ENCODE results near the gene TMEM52.
A peak's percentile ranks its signal among the peaks of the same experiment; 100 is the strongest.

TMEM52 gene

GRCh38 chr1:1915911-1916840 lies 2.9 kb downstream of the TMEM52 start:
- TF ChIP-seq CTCF (IDR thresholded peaks at IDR 0.05): no peak
- Mint-ChIP-seq H3K27ac (no peak overlapping the region), H3K27me3 (ENCODE audit: low read depth, poor library complexity) (peaks cover 16% of the 10 kb centered on the region), H3K4me3 (no peak overlapping the region), H3K4me1 (peaks cover 39% of the 10 kb centered on the region), H3K36me3 (ENCODE audit: low read depth) (no peaks in the 10 kb centered on the region), H3K9me3 (no peaks in the 10 kb centered on the region)
- DNase-seq: no peak

GRCh38 chr1:1914971-1915692 lies 3.9 kb downstream of the TMEM52 start, which contains the start of gene CALML6:
Gene CALML6, plus strand, starts transcription at chr1:1915260. Its CDS starts 21 bp downstream, at chr1:1915281.
- no peak for DNase-seq
- Mint-ChIP-seq H3K27me3 (ENCODE audit: low read depth, poor library complexity) (peaks cover 18% of the 10 kb centered on the region), H3K4me3 (no peak within 1 kb of the TSS), H3K9me3 (no peaks in the 10 kb centered on the region), H3K4me1 (peaks cover 47% of the 10 kb centered on the region), H3K27ac (peak within 1 kb of the TSS; percentile 42), H3K36me3 (ENCODE audit: low read depth) (no peaks in the 10 kb centered on the region)
- TF ChIP-seq CTCF (IDR thresholded peaks at IDR 0.05): no peak

DNA sequence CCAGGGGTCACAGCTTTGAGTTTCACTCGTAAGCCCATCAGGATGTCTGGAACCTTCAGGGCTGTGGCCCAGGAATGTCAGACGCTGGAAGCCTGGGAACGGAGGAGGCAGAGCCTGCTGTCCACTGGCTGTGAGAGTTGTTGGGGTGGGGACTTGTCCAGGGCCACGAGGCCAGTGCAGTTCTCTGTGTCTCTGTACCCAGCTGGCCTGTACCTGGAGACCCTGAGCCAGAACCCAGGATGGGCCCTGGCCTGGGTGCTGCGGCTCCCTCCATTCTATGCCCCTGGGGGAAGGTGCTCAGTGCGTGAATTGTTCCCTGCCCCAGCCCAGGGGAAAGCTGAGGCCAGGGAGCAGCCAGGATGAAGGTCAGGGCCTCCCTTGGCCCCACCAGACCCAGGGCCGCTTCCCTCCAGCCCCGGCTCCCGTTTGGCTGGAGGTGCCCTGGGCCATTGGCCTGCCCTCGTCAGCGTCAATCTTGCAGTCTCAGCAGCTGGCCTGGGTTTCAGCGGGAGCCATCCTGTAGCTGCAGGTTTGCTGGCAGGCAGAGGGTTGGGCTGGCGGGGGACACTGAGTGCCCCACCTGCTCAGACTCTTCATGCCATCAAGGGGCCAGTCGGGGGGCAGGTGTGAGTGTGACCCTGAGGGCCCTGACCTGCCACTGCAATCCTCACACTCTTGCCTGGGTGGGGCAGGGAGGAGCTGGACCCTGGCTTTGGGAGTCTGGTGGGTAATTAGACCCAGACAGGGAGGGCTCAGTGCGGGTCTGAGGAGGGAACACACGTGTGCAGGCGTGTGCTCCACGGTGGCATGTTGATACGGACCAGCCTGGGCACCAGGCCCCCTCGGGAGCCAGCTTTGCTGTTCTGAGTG lies 4.7 kb downstream of the TMEM52 start:
- Mint-ChIP-seq H3K27ac (peak overlapping the region; percentile 66), H3K27me3 (ENCODE audit: low read depth, poor library complexity) (peaks cover 18% of the 10 kb centered on the region), H3K36me3 (ENCODE audit: low read depth) (no peaks in the 10 kb centered on the region), H3K9me3 (no peaks in the 10 kb centered on the region), H3K4me1 (peaks cover 52% of the 10 kb centered on the region), H3K4me3 (no peak overlapping the region)
- TF ChIP-seq CTCF (IDR thresholded peaks at IDR 0.05): no peak
- no peak for DNase-seq

- Mint-ChIP-seq H3K36me3 (ENCODE audit: low read depth) (no peaks in the 10 kb centered on the region), H3K4me1 (peaks cover 43% of the 10 kb centered on the region), H3K27me3 (ENCODE audit: low read depth, poor library complexity) (peaks cover 9% of the 10 kb centered on the region), H3K4me3 (no peak overlapping the region), H3K27ac (no peak overlapping the region), H3K9me3 (no peaks in the 10 kb centered on the region)
- TF ChIP-seq CTCF (IDR thresholded peaks at IDR 0.05): no peak
- no peak for DNase-seq
Measured at GRCh38 chr1:1911350-1912041, 7.6 kb downstream of the TMEM52 start.

- H3K4me1 Mint-ChIP-seq: peaks cover 45% of the 10 kb centered on the region
- DNase-seq: no peak
- H3K27ac Mint-ChIP-seq: no peak overlapping the region
- TF ChIP-seq CTCF (IDR thresholded peaks at IDR 0.05): no peak
- peaks cover 9% of the 10 kb centered on the region for H3K27me3 Mint-ChIP-seq (ENCODE audit: low read depth, poor library complexity)
- no peaks in the 10 kb centered on the region for H3K36me3 Mint-ChIP-seq (ENCODE audit: low read depth)
- H3K4me3 Mint-ChIP-seq: no peak overlapping the region
- no peaks in the 10 kb centered on the region for H3K9me3 Mint-ChIP-seq
Measured at GRCh38 chr1:1910651-1911331, 8.3 kb downstream of the TMEM52 start.
